Inflammatory macrophage (primary cell): ENCODE measurements around the gene PROSER2.

ENCODE experiments used
- DNase-seq, 2 donors: peaks; one replicate each; pipeline ENCODE4 v3.0.0-alpha.2; 2020 to 2022

The PROSER2 gene

GRCh38 chr10:11909618-11910017 lies 86.5 kb downstream of the PROSER2 start:
- no peak for DNase-seq

GRCh38 chr10:11910102-11910501 lies 86.9 kb downstream of the PROSER2 start:
- DNase-seq = no peak

- DNase-seq = no peak
Observed at GRCh38 chr10:11913079-11913641, 90.0 kb downstream of the PROSER2 start.

- DNase-seq = no peak
Observed at GRCh38 chr10:11918384-11918783, 95.2 kb downstream of the PROSER2 start.

GRCh38 chr10:11919271-11919670 lies 96.1 kb downstream of the PROSER2 start:
- DNase-seq = no peak
